B cell (primary cell): ENCODE data around the gene UBXN10. TPM values are rescaled to one million over a fixed set of nuclear protein-coding genes. Genes with fewer than 3 reads are reported as not detected.

Source experiments
- ATAC-seq: fragments of 200-7000 bp; cut with Tn5 transposase; one replicate; pipeline ENCODE4 v1.10.0; 2021; ENCODE audit warnings: low read depth, mild to moderate bottlenecking, moderate number of reproducible peaks, moderate library complexity
- CTCF ChIA-PET: fragments of 350-600 bp; sonication (Branson Sonifier 250); formaldehyde crosslinking; loops from one replicate; lab custom pipeline; 2021; ENCODE audit warnings: antibody characterized with exemption, inconsistent platforms; lab: Charles Lee
- POLR2A ChIA-PET: fragments of 350-600 bp; sonication (Branson Sonifier 250); formaldehyde crosslinking; loops from one replicate; lab custom pipeline; 2021; ENCODE audit warnings: antibody characterized with exemption; lab: Charles Lee
- DNase-seq: peaks from one replicate; pipeline ENCODE4 v3.0.0; 2013
- H2AFZ ChIP-seq: 2 replicates; pipeline ENCODE4 v1.6.1; 2012; ENCODE audit warnings: mild to moderate bottlenecking, low read depth, low read length; ENCODE audit not compliant: insufficient read depth, poor library complexity, severe bottlenecking
- H3K27ac ChIP-seq, 2 donors: 1 replicate in 1 of 2; 2 replicates in 1 of 2; pipeline ENCODE4 v1.5.1; 2012 to 2013; ENCODE audit warnings: low read length in 2 of 2, mild to moderate bottlenecking in 2 of 2, moderate library complexity in 1 of 2
- H3K27me3 ChIP-seq, 4 experiments: fragments of 200-600 bp in 1 of 4; sonication (generic) in 1 of 4; replicated peaks in 1 of 4; 1 replicate in 2 of 4; 2 replicates in 2 of 4; pipeline versions ENCODE4 v1.6.1 to v1.7.0; 2013 to 2016; ENCODE audit warnings: low read length in 3 of 4, mild to moderate bottlenecking in 2 of 4, mixed read lengths in 1 of 4, moderate library complexity in 1 of 4; ENCODE audit not compliant: insufficient read depth in 4 of 4, control insufficient read depth in 3 of 4; ENCODE audit errors: control extremely low read depth in 1 of 4
- H3K36me3 ChIP-seq, 2 experiments: replicated peaks in 1 of 2; 1 replicate in 1 of 2; 2 replicates in 1 of 2; pipeline versions ENCODE4 v1.6.1 to v1.7.1; 2013; ENCODE audit warnings: low read length in 1 of 2; ENCODE audit not compliant: insufficient read depth in 2 of 2, control insufficient read depth in 1 of 2; ENCODE audit errors: control extremely low read depth in 1 of 2, extremely low read depth in 1 of 2
- H3K4me1 ChIP-seq, 2 donors: fragments of 200-600 bp in 1 of 2; sonication (generic) in 1 of 2; 1 replicate in 1 of 2; 2 replicates in 1 of 2; pipeline versions ENCODE4 v1.5.1 to v1.6.1; 2013 to 2017; ENCODE audit warnings: low read length in 2 of 2; ENCODE audit not compliant: control insufficient read depth in 2 of 2, insufficient read depth in 2 of 2
- H3K4me2 ChIP-seq: replicated peaks from 2 replicates; pipeline ENCODE3; 2012; ENCODE audit warnings: mild to moderate bottlenecking, low read depth, low read length; ENCODE audit not compliant: poor library complexity, severe bottlenecking
- H3K4me3 ChIP-seq, 5 experiments: fragments of 200-600 bp in 1 of 5; sonication (generic) in 1 of 5; 1 replicate in 3 of 5; 2 replicates in 2 of 5; pipeline versions ENCODE4 v1.5.1 to v1.7.0; 2011 to 2016; ENCODE audit warnings: low read length in 4 of 5, mild to moderate bottlenecking in 4 of 5, low read depth in 2 of 5, control low read depth in 1 of 5, moderate library complexity in 1 of 5; ENCODE audit not compliant: insufficient read depth in 1 of 5; ENCODE audit errors: control extremely low read depth in 1 of 5, extremely low read depth in 1 of 5
- H3K79me2 ChIP-seq: fragments of 200-600 bp; sonication (generic); one replicate; pipeline ENCODE4 v1.6.0; 2016; ENCODE audit warnings: low read length; ENCODE audit not compliant: control insufficient read depth, insufficient read depth
- H3K9ac ChIP-seq: fragments of 200-600 bp; sonication (generic); 2 replicates; pipeline ENCODE4 v1.6.1; 2017; ENCODE audit warnings: mild to moderate bottlenecking, low read length, moderate library complexity
- H3K9me3 ChIP-seq, 3 donors: one replicate each; pipeline versions ENCODE4 v1.6.1 to v1.7.1; 2013; ENCODE audit warnings: low read length in 2 of 3; ENCODE audit not compliant: control insufficient read depth in 2 of 3, insufficient read depth in 1 of 3; ENCODE audit errors: control extremely low read depth in 1 of 3
- H4K20me1 ChIP-seq: 2 replicates; pipeline ENCODE4 v1.6.0; 2012; ENCODE audit warnings: mild to moderate bottlenecking, low read length; ENCODE audit not compliant: insufficient read depth, control insufficient read depth, poor library complexity, severe bottlenecking
- H3K27ac Mint-ChIP-seq: one replicate; pipeline ENCODE4 v1.8.0; 2021; ENCODE audit warnings: mixed read lengths
- H3K27me3 Mint-ChIP-seq: one replicate; pipeline ENCODE4 v1.8.0; 2021; ENCODE audit warnings: mixed read lengths
- H3K4me1 Mint-ChIP-seq: one replicate; pipeline ENCODE4 v1.8.0; 2021; ENCODE audit warnings: mixed read lengths
- H3K4me3 Mint-ChIP-seq: one replicate; pipeline ENCODE4 v1.8.0; 2021; ENCODE audit warnings: mixed read lengths
- H3K9me3 Mint-ChIP-seq: one replicate; pipeline ENCODE4 v1.8.0; 2022; ENCODE audit warnings: mixed read lengths; ENCODE audit not compliant: insufficient read depth
- CTCF ChIP-seq: fragments of 200-600 bp; IDR thresholded peaks from one replicate; pipeline ENCODE4 v1.8.0; 2022; ENCODE audit warnings: antibody characterized with exemption, mild to moderate bottlenecking
- EZH2 ChIP-seq: IDR thresholded peaks from 2 replicates; pipeline ENCODE4 v1.6.1; 2012; ENCODE audit warnings: borderline replicate concordance, low read depth, mild to moderate bottlenecking, moderate library complexity, low read length; ENCODE audit not compliant: insufficient read depth, poor library complexity, severe bottlenecking
- WGBS: methylation state at CpG from one replicate; pipeline ENCODE4 v1.1.5; 2013; ENCODE audit warnings: missing lambda C conversion rate; ENCODE audit not compliant: insufficient coverage; 5-methylcytosine and 5-hydroxymethylcytosine counted together
- intact Hi-C: fragments of 100-400 bp; cut with micrococcal nuclease; formaldehyde crosslinking; loops from one replicate; pipeline ENCODE4 v1.10.0; 2022
- polyA plus RNA-seq: library from polyadenylated mRNA; depleted of rRNA; stranded (reverse); fragments of >200 nt; gene quantifications from 2 replicates; pipeline ENCODE4 v1.2.3, GENCODE V29; 2012
- total RNA-seq, 2 donors: library from RNA; stranded (reverse); fragments of 120-200 nt in 1 of 2; gene quantifications; 1 replicate in 1 of 2; 2 replicates in 1 of 2; pipeline versions ENCODE4 v1.2.3 to v1.2.4, GENCODE V29; 2013 to 2022

Gene UBXN10
- total and polyA plus RNA-seq, 2 donors (not counting 1 experiment from before 2014, with no cell fraction given): 0.07 to 0.25 TPM

- peaks cover 0 to 5% of the 10 kb centered on the region in 2 donors for H3K4me1 ChIP-seq
- H3K27me3 ChIP-seq: peaks cover 0 to 12% (median 0%) of the 10 kb centered on the region in 4 experiments
- no peaks in the 10 kb centered on the region for H4K20me1 ChIP-seq
- Mint-ChIP-seq H3K27me3 (peaks cover 20% of the 10 kb centered on the region), H3K9me3 (peaks cover 2% of the 10 kb centered on the region), H3K4me1 (peaks cover 12% of the 10 kb centered on the region), H3K27ac (peak overlapping the region; percentile 2), H3K4me3 (no peak overlapping the region)
- ChIA-PET POLR2A (interaction anchor here (0.5 kb wide), 1 partner anchor 280 kb away, joined by 3 read pairs; no protein-coding TSS in a partner anchor), CTCF (interaction anchor here (0.7 to 5.4 kb wide), 7 partner anchors 9 to 261 kb away, joined by 3 to 32 read pairs (median 3); no protein-coding TSS in a partner anchor)
- H3K9ac ChIP-seq: no peak overlapping the region
- no peak overlapping the region for H2AFZ ChIP-seq
- DNase-seq (no peak), ATAC-seq (no peak)
- intact Hi-C loops: no loop called here
- H3K4me2 ChIP-seq: no peak overlapping the region
- 71% methylated on average over 7 of the region's 13 CpGs for WGBS
- H3K79me2 ChIP-seq: no peaks in the 10 kb centered on the region
- H3K9me3 ChIP-seq: peaks cover 1 to 14% (median 7%) of the 10 kb centered on the region in 3 donors
- TF ChIP-seq CTCF: no peak
- TF ChIP-seq EZH2: no peak
- no peaks in the 10 kb centered on the region for H3K36me3 ChIP-seq
- no peak overlapping the region for H3K27ac ChIP-seq
- H3K4me3 ChIP-seq: no peak overlapping the region
Observed at GRCh38 chr1:20178634-20179370, 7.1 kb upstream of the UBXN10 start.
